Raji (cell line): ENCODE measurements around the gene BLVRB.

Source experiments
- POLR2A ChIP-seq: IDR thresholded peaks from 2 replicates; pipeline ENCODE4 v1.6.1; 2011; ENCODE audit warnings: low read depth, low read length, control low read depth; ENCODE audit not compliant: insufficient read depth

The BLVRB gene

GRCh38 chr19:40497214-40497613 lies 31.7 kb upstream of the BLVRB start:
- no peak for TF ChIP-seq POLR2A

- TF ChIP-seq POLR2A, result no peak
Measured at GRCh38 chr19:40494191-40494838, 28.8 kb upstream of the BLVRB start.

GRCh38 chr19:40493778-40494177 lies 28.2 kb upstream of the BLVRB start:
- no peak for TF ChIP-seq POLR2A

- no peak for TF ChIP-seq POLR2A
Measured at GRCh38 chr19:40492274-40492673, 26.7 kb upstream of the BLVRB start.

GRCh38 chr19:40489882-40490230 lies 24.3 kb upstream of the BLVRB start:
- no peak for TF ChIP-seq POLR2A

GRCh38 chr19:40486017-40486416 lies 20.5 kb upstream of the BLVRB start:
- TF ChIP-seq POLR2A, result no peak

- no peak for TF ChIP-seq POLR2A
Measured at GRCh38 chr19:40474737-40475136, 9.2 kb upstream of the BLVRB start.

- no peak for TF ChIP-seq POLR2A
Measured at GRCh38 chr19:40472516-40472915, 7.0 kb upstream of the BLVRB start.

GRCh38 chr19:40471111-40471510 lies 5.6 kb upstream of the BLVRB start:
- no peak for TF ChIP-seq POLR2A

- no peak for TF ChIP-seq POLR2A
Measured at GRCh38 chr19:40469011-40469410, 3.5 kb upstream of the BLVRB start.

- no peak for TF ChIP-seq POLR2A
Measured at GRCh38 chr19:40466985-40467734, 1.6 kb upstream of the BLVRB start, which contains the start of gene SPTBN4. Gene SPTBN4, plus strand, starts transcription at chr19:40467001. Its CDS starts 5,621 bp downstream, at chr19:40472622.

- TF ChIP-seq POLR2A, result no peak
Measured at GRCh38 chr19:40466219-40466984, 857 bp upstream of the BLVRB start.

GRCh38 chr19:40465025-40465556 lies 454 bp downstream of the BLVRB start:
- TF ChIP-seq POLR2A, result no peak

- TF ChIP-seq POLR2A, result no peak
Measured at GRCh38 chr19:40464059-40465024, 1.2 kb downstream of the BLVRB start.
